ENCODE measurements around the gene PALB2. TPM values are rescaled to one million over a fixed set of nuclear protein-coding genes. Genes with fewer than 3 reads are reported as not detected.
A peak's percentile ranks its signal among the peaks of the same experiment; 100 is the strongest.

The PALB2 gene
- total RNA-seq, 1 experiment from 2014 or later = 19.7 TPM

- Histone ChIP-seq H3K4me1 (ENCODE audit: low read length) (peaks cover 15% of the 10 kb centered on the region), H3K79me2 (ENCODE audit: low read length) (peaks cover 10% of the 10 kb centered on the region; the same call in 1 of the 2 replicates), H3K36me3 (ENCODE audit: insufficient read depth, low read length) (peaks cover 50% of the 10 kb centered on the region), H3K9me3 (ENCODE audit: low read length) (no peaks in the 10 kb centered on the region), H2AFZ (ENCODE audit: low read length) (no peak overlapping the region), H4K20me1 (ENCODE audit: insufficient read depth, low read depth, low read length) (no peaks in the 10 kb centered on the region), H3K27me3 (ENCODE audit: low read length) (no peaks in the 10 kb centered on the region), H3K9me2 (replicated peaks; ENCODE audit: insufficient read depth, low read length) (no peaks in the 10 kb centered on the region), H3K9ac (ENCODE audit: low read length) (no peak overlapping the region), H3K4me3 (ENCODE audit: low read length) (no peak overlapping the region), H3K4me2 (ENCODE audit: low read depth, low read length, poor library complexity, severe bottlenecking) (no peak overlapping the region), H3K27ac (ENCODE audit: low read length) (no peak overlapping the region)
- no peak for DNase-seq
Observed at GRCh38 chr16:23666571-23667354, 25.7 kb upstream of the PALB2 start.

GRCh38 chr16:23663918-23664317 is 22.8 kb upstream of the PALB2 start:
- H2AFZ ChIP-seq (ENCODE audit: low read length) = no peak overlapping the region
- 0 out of 2 replicates have a peak, but pooled peaks cover 1% of the 10 kb centered on the region for H3K4me1 ChIP-seq (ENCODE audit: low read length)
- no peaks in the 10 kb centered on the region for H3K27me3 ChIP-seq (ENCODE audit: low read length)
- no peaks in the 10 kb centered on the region for H4K20me1 ChIP-seq (ENCODE audit: insufficient read depth, low read depth, low read length)
- DNase-seq = no peak
- H3K27ac ChIP-seq (ENCODE audit: low read length) = no peak overlapping the region
- H3K9ac ChIP-seq (ENCODE audit: low read length) = no peak overlapping the region
- no peaks in the 10 kb centered on the region for H3K9me3 ChIP-seq (ENCODE audit: low read length)
- peaks cover 13% of the 10 kb centered on the region for H3K79me2 ChIP-seq (ENCODE audit: low read length)
- H3K36me3 ChIP-seq (ENCODE audit: insufficient read depth, low read length) = peaks cover 65% of the 10 kb centered on the region
- H3K9me2 ChIP-seq (replicated peaks; ENCODE audit: insufficient read depth, low read length) = no peaks in the 10 kb centered on the region
- no peak overlapping the region for H3K4me2 ChIP-seq (ENCODE audit: low read depth, low read length, poor library complexity, severe bottlenecking)
- no peak overlapping the region for H3K4me3 ChIP-seq (ENCODE audit: low read length)

- Histone ChIP-seq H3K9me2 (replicated peaks; ENCODE audit: insufficient read depth, low read length) (no peaks in the 10 kb centered on the region), H3K27ac (ENCODE audit: low read length) (peak overlapping the region; percentile 88), H2AFZ (ENCODE audit: low read length) (no peak overlapping the region), H3K79me2 (ENCODE audit: low read length) (peaks cover 87% of the 10 kb centered on the region), H3K9me3 (ENCODE audit: low read length) (no peaks in the 10 kb centered on the region), H3K27me3 (ENCODE audit: low read length) (no peaks in the 10 kb centered on the region), H3K36me3 (ENCODE audit: insufficient read depth, low read length) (peaks cover 33% of the 10 kb centered on the region; the same call in 1 of the 2 replicates), H3K4me2 (ENCODE audit: low read depth, low read length, poor library complexity, severe bottlenecking) (peak overlapping the region; percentile 55), H4K20me1 (ENCODE audit: insufficient read depth, low read depth, low read length) (no peaks in the 10 kb centered on the region), H3K9ac (ENCODE audit: low read length) (peak overlapping the region; percentile 37; the same call in 1 of the 2 replicates), H3K4me3 (ENCODE audit: low read length) (no peak overlapping the region), H3K4me1 (ENCODE audit: low read length) (peaks cover 32% of the 10 kb centered on the region)
- DNase-seq = no peak
Observed at GRCh38 chr16:23651943-23652468, 10.9 kb upstream of the PALB2 start.

DNA sequence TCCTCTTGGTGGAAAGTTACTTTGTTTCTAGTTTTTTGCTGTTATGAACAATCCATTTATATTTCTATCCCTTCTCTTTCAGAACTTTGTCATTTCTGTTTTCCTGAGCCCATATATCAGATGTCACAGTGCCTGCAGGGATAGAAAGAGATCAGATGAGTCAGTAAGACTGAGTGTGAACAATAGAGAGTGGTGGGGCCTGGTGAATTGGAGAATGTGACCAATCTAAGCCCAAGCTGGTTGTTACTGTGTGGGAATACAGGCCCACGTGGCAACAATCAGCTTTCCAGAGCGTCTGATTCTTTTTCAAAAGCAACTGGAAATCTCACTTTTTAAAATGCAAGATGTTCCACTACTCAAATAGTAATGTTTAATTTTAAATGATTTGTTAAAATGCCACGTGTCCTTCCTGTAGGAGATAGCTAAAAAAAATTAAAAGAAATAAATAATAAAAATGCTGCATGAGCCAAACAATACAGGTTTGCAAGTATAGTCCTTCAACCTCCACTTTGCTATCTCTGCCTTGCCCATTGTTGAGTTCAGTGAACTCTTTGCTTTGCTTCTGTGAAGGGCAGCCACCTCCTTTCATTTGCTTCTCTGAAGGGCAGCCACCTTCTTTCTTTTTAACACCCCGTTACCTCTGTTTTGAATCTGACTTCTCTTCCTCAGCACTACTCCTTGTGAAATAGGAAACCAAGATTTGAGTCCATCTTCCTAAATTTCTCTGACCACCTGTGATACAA is 9.7 kb upstream of the PALB2 start:
- peak; percentile 44 for DNase-seq
- no peaks in the 10 kb centered on the region for H4K20me1 ChIP-seq (ENCODE audit: insufficient read depth, low read depth, low read length)
- H3K4me2 ChIP-seq (ENCODE audit: low read depth, low read length, poor library complexity, severe bottlenecking) = peak overlapping the region; percentile 55
- peak overlapping the region; percentile 30 for H3K4me3 ChIP-seq (ENCODE audit: low read length)
- no peaks in the 10 kb centered on the region for H3K27me3 ChIP-seq (ENCODE audit: low read length)
- peaks cover 32% of the 10 kb centered on the region for H3K4me1 ChIP-seq (ENCODE audit: low read length)
- no peaks in the 10 kb centered on the region for H3K9me2 ChIP-seq (replicated peaks; ENCODE audit: insufficient read depth, low read length)
- H2AFZ ChIP-seq (ENCODE audit: low read length) = no peak overlapping the region
- peaks cover 91% of the 10 kb centered on the region for H3K79me2 ChIP-seq (ENCODE audit: low read length)
- H3K27ac ChIP-seq (ENCODE audit: low read length) = peak overlapping the region; percentile 88
- peak overlapping the region; percentile 37 for H3K9ac ChIP-seq (ENCODE audit: low read length)
- peaks cover 45% of the 10 kb centered on the region for H3K36me3 ChIP-seq (ENCODE audit: insufficient read depth, low read length)
- no peaks in the 10 kb centered on the region for H3K9me3 ChIP-seq (ENCODE audit: low read length)

- peaks cover 25% of the 10 kb centered on the region for H3K36me3 ChIP-seq (ENCODE audit: insufficient read depth, low read length)
- peak overlapping the region; percentile 77; the same call in 1 of the 2 replicates for H3K27ac ChIP-seq (ENCODE audit: low read length)
- peaks cover 24% of the 10 kb centered on the region for H3K4me1 ChIP-seq (ENCODE audit: low read length)
- DNase-seq = no peak
- no peaks in the 10 kb centered on the region for H3K9me3 ChIP-seq (ENCODE audit: low read length)
- peak overlapping the region; percentile 93 for H3K9ac ChIP-seq (ENCODE audit: low read length)
- no peaks in the 10 kb centered on the region for H3K9me2 ChIP-seq (replicated peaks; ENCODE audit: insufficient read depth, low read length)
- peak overlapping the region; percentile 88 for H3K4me2 ChIP-seq (ENCODE audit: low read depth, low read length, poor library complexity, severe bottlenecking)
- H4K20me1 ChIP-seq (ENCODE audit: insufficient read depth, low read depth, low read length) = no peaks in the 10 kb centered on the region
- no peak overlapping the region for H2AFZ ChIP-seq (ENCODE audit: low read length)
- H3K79me2 ChIP-seq (ENCODE audit: low read length) = peaks cover 81% of the 10 kb centered on the region
- H3K4me3 ChIP-seq (ENCODE audit: low read length) = peak overlapping the region; percentile 95
- no peaks in the 10 kb centered on the region for H3K27me3 ChIP-seq (ENCODE audit: low read length)
Observed at GRCh38 chr16:23642246-23642774, 1.2 kb upstream of the PALB2 start.

DNA sequence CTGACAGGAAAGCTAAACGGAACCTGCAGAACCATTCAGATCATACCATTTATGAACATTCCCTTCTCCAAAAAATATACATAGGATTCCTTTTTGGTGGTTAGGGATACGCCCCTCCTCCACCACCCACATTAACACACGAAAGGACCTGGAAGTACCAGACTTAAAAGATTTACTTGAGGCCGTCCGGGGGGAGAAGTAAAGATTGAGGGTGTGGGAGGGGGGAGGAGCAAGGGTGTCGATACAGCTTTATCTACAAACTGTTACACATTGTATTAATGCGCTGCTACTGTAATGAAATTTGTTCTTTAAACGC is 537 bp downstream of the PALB2 start:
- H4K20me1 ChIP-seq (ENCODE audit: insufficient read depth, low read depth, low read length) = no peaks in the 10 kb centered on the region
- peak overlapping the region; percentile 95 for H3K4me3 ChIP-seq (ENCODE audit: low read length)
- no peaks in the 10 kb centered on the region for H3K9me3 ChIP-seq (ENCODE audit: low read length)
- H3K27ac ChIP-seq (ENCODE audit: low read length) = peak overlapping the region; percentile 56; the same call in 1 of the 2 replicates
- H3K4me1 ChIP-seq (ENCODE audit: low read length) = peaks cover 24% of the 10 kb centered on the region
- H3K9me2 ChIP-seq (replicated peaks; ENCODE audit: insufficient read depth, low read length) = no peaks in the 10 kb centered on the region
- H3K36me3 ChIP-seq (ENCODE audit: insufficient read depth, low read length) = peaks cover 12% of the 10 kb centered on the region
- H3K79me2 ChIP-seq (ENCODE audit: low read length) = peaks cover 68% of the 10 kb centered on the region
- H3K27me3 ChIP-seq (ENCODE audit: low read length) = no peaks in the 10 kb centered on the region
- DNase-seq = peak; percentile 55
- H3K4me2 ChIP-seq (ENCODE audit: low read depth, low read length, poor library complexity, severe bottlenecking) = peak overlapping the region; percentile 81
- peak overlapping the region; percentile 93 for H3K9ac ChIP-seq (ENCODE audit: low read length)
- H2AFZ ChIP-seq (ENCODE audit: low read length) = peak overlapping the region; percentile 64

GRCh38 chr16:23635958-23636357 is 5.2 kb downstream of the PALB2 start:
- H3K27ac ChIP-seq (ENCODE audit: low read length) = no peak overlapping the region
- no peaks in the 10 kb centered on the region for H3K9me3 ChIP-seq (ENCODE audit: low read length)
- no peaks in the 10 kb centered on the region; the same call in 1 of the 2 replicates for H4K20me1 ChIP-seq (ENCODE audit: insufficient read depth, low read depth, low read length)
- peaks cover 11% of the 10 kb centered on the region for H3K4me1 ChIP-seq (ENCODE audit: low read length)
- no peak overlapping the region for H3K4me3 ChIP-seq (ENCODE audit: low read length)
- H3K4me2 ChIP-seq (ENCODE audit: low read depth, low read length, poor library complexity, severe bottlenecking) = no peak overlapping the region
- DNase-seq = no peak
- H3K79me2 ChIP-seq (ENCODE audit: low read length) = peaks cover 70% of the 10 kb centered on the region
- H3K9ac ChIP-seq (ENCODE audit: low read length) = no peak overlapping the region
- H3K27me3 ChIP-seq (ENCODE audit: low read length) = no peaks in the 10 kb centered on the region
- no peaks in the 10 kb centered on the region for H3K9me2 ChIP-seq (replicated peaks; ENCODE audit: insufficient read depth, low read length)
- H2AFZ ChIP-seq (ENCODE audit: low read length) = no peak overlapping the region
- peaks cover 22% of the 10 kb centered on the region for H3K36me3 ChIP-seq (ENCODE audit: insufficient read depth, low read length)
